HepG2 (cell line): ENCODE measurements around the gene FN1. TPM values are rescaled to one million over a fixed set of nuclear protein-coding genes. Genes with fewer than 3 reads are reported as not detected.
A peak's percentile ranks its signal among the peaks of the same experiment; 100 is the strongest.

ENCODE experiments used
- GATAD2A ChIP-seq: IDR thresholded peaks from 2 replicates; pipeline ENCODE4 v1.6.1; 2016
- KLF9 ChIP-seq: IDR thresholded peaks from 2 replicates; pipeline ENCODE4 v1.6.1; 2016; ENCODE audit warnings: low read depth
- MTF2 ChIP-seq: sonication (generic); formaldehyde crosslinking; IDR thresholded peaks from 2 replicates; pipeline ENCODE4 v1.5.0; 2020; ENCODE audit warnings: missing genetic modification reagents, borderline replicate concordance
- MXI1 ChIP-seq: IDR thresholded peaks from 3 replicates; pipeline ENCODE4 v1.6.1; 2012; ENCODE audit warnings: low read depth, low read length, inconsistent platforms, borderline replicate concordance
- ONECUT2 ChIP-seq: sonication (generic); formaldehyde crosslinking; IDR thresholded peaks from 2 replicates; pipeline ENCODE4 v1.4.0; 2020; ENCODE audit warnings: missing genetic modification reagents
- SIN3A ChIP-seq: IDR thresholded peaks from 2 replicates; pipeline ENCODE4 v1.6.1; 2011; ENCODE audit warnings: low read depth, mild to moderate bottlenecking, control low read depth, low read length, borderline replicate concordance
- SMAD3 ChIP-seq: sonication (generic); formaldehyde crosslinking; IDR thresholded peaks from 2 replicates; pipeline ENCODE4 v1.4.0; 2020; ENCODE audit warnings: missing genetic modification reagents
- YEATS2 ChIP-seq: sonication (generic); formaldehyde crosslinking; IDR thresholded peaks from 2 replicates; pipeline ENCODE4 v1.4.0; 2020; ENCODE audit warnings: missing genetic modification reagents, borderline replicate concordance
- ZNF101 ChIP-seq: sonication (generic); formaldehyde crosslinking; IDR thresholded peaks from 2 replicates; pipeline ENCODE4 v1.4.0; 2020; ENCODE audit warnings: mild to moderate bottlenecking, low read depth, missing genetic modification reagents, borderline replicate concordance
- ZNF138 ChIP-seq: sonication (generic); formaldehyde crosslinking; IDR thresholded peaks from 2 replicates; pipeline ENCODE4 v1.5.0; 2020; ENCODE audit warnings: mild to moderate bottlenecking, low read depth, missing genetic modification reagents
- ZNF292 ChIP-seq: sonication (generic); formaldehyde crosslinking; IDR thresholded peaks from 2 replicates; pipeline ENCODE4 v1.8.1; 2022; ENCODE audit warnings: mild to moderate bottlenecking, low read depth, missing genetic modification reagents, borderline replicate concordance
- ZNF564 ChIP-seq: sonication (generic); formaldehyde crosslinking; IDR thresholded peaks from 2 replicates; pipeline ENCODE4 v1.8.1; 2023; ENCODE audit warnings: mild to moderate bottlenecking, missing genetic modification reagents
- ZNF672 ChIP-seq: sonication (generic); formaldehyde crosslinking; IDR thresholded peaks from 2 replicates; pipeline ENCODE4 v1.8.1; 2022; ENCODE audit warnings: missing genetic modification reagents
- ZNF891 ChIP-seq: sonication (generic); formaldehyde crosslinking; IDR thresholded peaks from 2 replicates; pipeline ENCODE4 v1.5.0; 2020; ENCODE audit warnings: mild to moderate bottlenecking, missing genetic modification reagents
- ZSCAN25 ChIP-seq: sonication (generic); formaldehyde crosslinking; IDR thresholded peaks from 2 replicates; pipeline ENCODE4 v1.8.0; 2022; ENCODE audit warnings: mild to moderate bottlenecking, missing genetic modification reagents
- polyA plus RNA-seq, 8 experiments: library from polyadenylated mRNA; depleted of rRNA in 3 of 8; stranded (reverse) in 7 of 8; unstranded in 1 of 8; fragments of >200 nt; fragmentation: Illumina TruSeq in 4 of 8; extraction: Trizol in 4 of 8; gene quantifications; 2 replicates each; pipeline versions ENCODE4 v1.2.1 to v1.2.3, GENCODE V29; 2011 to 2016; ENCODE audit warnings: low read depth in 4 of 8, missing spikeins in 1 of 8, mixed read lengths in 1 of 8; ENCODE audit not compliant: insufficient read depth in 1 of 8
- total RNA-seq, 5 experiments: library from RNA; depleted of rRNA; stranded (reverse); fragments of >200 nt; fragmentation: Illumina TruSeq; extraction: Trizol; gene quantifications; 2 replicates each; pipeline ENCODE4 v1.2.3, GENCODE V29; 2016; ENCODE audit warnings: low read depth in 1 of 5
- TF ChIP-seq, protein P1 (sequence below): sonication (generic); formaldehyde crosslinking; conservative IDR thresholded peaks from 2 replicates; pipeline ENCODE4 v1.8.1; 2023; ENCODE audit warnings: missing genetic modification reagents
- TF ChIP-seq, protein P2 (sequence below): sonication (generic); formaldehyde crosslinking; IDR thresholded peaks from 2 replicates; pipeline ENCODE4 v1.5.0; 2020; ENCODE audit warnings: mild to moderate bottlenecking, missing genetic modification reagents
- TF ChIP-seq, protein P3 (sequence below): sonication (generic); formaldehyde crosslinking; IDR thresholded peaks from 2 replicates; pipeline ENCODE4 v1.4.0; 2020; ENCODE audit warnings: missing genetic modification reagents
- TF ChIP-seq, protein P4 (sequence below): sonication (generic); formaldehyde crosslinking; IDR thresholded peaks from 2 replicates; pipeline ENCODE4 v1.4.0; 2020; ENCODE audit warnings: missing genetic modification reagents
- TF ChIP-seq, protein P5 (sequence below): sonication (generic); formaldehyde crosslinking; conservative IDR thresholded peaks from 2 replicates; pipeline ENCODE4 v1.4.0; 2020; ENCODE audit warnings: missing genetic modification reagents

FN1 gene
- total and polyA plus RNA-seq, 2 of the 13 experiments (the other 11 are each of a cell fraction or from before 2014, with no cell fraction given): 1,847 to 6,471 TPM

DNA sequence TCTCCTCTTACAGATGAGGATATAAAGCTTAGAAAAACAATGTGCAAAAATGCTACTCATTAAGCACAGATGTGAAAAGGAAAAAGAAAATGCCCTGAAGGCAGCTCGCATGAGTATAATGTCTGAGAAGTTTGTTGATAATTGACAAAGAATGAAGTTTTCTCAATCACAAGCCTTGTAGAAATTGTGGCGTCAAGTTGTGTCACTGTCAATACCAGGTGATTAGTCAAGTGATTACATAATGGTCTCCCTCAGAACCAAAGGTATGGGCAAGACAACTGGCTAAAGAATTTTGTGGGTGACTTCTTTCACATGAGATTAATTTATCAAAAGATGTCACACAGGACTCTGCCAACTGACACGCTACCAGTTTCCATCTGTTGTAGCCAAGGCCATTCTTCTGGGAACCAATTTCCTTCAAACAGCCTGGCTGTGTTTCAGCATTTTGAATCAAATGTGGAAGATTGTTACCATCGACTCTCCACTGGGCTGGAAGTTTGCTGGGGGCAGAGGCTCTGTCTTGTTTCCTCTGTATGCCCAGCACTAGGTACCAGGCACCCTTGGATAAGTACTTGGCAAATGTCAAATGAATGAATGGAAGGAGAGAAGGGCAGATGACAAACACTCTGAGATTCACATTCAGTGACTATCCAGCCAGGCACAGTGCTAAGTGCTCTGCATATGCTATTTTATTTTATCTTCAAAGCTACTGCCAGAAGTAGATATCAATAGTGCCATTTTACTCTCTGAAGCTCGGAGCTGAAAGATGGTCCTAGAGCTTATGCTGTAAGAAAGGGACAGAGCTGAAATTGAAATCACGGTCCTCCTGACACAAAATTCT, 5.9 kb upstream of the FN1 start (continued):
- TF ChIP-seq ZNF891 (CRISPR knock-in tag) (no peak), ZNF292 (CRISPR knock-in tag) (0 out of 2 replicates have a peak, but pooled peaks have one; percentile 10), SIN3A (no peak), MTF2 (CRISPR knock-in tag) (no peak), ZNF138 (CRISPR knock-in tag) (no peak), ZNF101 (CRISPR knock-in tag) (no peak), ZNF672 (CRISPR knock-in tag) (no peak), SMAD3 (no peak), ZNF564 (CRISPR knock-in tag) (no peak), ZSCAN25 (CRISPR knock-in tag) (no peak), ONECUT2 (CRISPR knock-in tag) (no peak), YEATS2 (no peak), MXI1 (no peak), KLF9 (CRISPR knock-in tag) (no peak), GATAD2A (CRISPR knock-in tag) (no peak)
- TF ChIP-seq, protein P1, sequence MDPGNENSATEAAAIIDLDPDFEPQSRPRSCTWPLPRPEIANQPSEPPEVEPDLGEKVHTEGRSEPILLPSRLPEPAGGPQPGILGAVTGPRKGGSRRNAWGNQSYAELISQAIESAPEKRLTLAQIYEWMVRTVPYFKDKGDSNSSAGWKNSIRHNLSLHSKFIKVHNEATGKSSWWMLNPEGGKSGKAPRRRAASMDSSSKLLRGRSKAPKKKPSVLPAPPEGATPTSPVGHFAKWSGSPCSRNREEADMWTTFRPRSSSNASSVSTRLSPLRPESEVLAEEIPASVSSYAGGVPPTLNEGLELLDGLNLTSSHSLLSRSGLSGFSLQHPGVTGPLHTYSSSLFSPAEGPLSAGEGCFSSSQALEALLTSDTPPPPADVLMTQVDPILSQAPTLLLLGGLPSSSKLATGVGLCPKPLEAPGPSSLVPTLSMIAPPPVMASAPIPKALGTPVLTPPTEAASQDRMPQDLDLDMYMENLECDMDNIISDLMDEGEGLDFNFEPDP (CRISPR knock-in tag): no peak
- TF ChIP-seq, protein P2, sequence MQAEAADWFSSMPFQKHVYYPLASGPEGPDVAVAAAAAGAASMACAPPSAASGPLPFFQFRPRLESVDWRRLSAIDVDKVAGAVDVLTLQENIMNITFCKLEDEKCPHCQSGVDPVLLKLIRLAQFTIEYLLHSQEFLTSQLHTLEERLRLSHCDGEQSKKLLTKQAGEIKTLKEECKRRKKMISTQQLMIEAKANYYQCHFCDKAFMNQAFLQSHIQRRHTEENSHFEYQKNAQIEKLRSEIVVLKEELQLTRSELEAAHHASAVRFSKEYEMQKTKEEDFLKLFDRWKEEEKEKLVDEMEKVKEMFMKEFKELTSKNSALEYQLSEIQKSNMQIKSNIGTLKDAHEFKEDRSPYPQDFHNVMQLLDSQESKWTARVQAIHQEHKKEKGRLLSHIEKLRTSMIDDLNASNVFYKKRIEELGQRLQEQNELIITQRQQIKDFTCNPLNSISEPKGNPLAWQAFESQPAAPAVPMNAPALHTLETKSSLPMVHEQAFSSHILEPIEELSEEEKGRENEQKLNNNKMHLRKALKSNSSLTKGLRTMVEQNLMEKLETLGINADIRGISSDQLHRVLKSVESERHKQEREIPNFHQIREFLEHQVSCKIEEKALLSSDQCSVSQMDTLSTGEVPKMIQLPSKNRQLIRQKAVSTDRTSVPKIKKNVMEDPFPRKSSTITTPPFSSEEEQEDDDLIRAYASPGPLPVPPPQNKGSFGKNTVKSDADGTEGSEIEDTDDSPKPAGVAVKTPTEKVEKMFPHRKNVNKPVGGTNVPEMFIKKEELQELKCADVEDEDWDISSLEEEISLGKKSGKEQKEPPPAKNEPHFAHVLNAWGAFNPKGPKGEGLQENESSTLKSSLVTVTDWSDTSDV (CRISPR knock-in tag): no peak
- TF ChIP-seq, protein P3, sequence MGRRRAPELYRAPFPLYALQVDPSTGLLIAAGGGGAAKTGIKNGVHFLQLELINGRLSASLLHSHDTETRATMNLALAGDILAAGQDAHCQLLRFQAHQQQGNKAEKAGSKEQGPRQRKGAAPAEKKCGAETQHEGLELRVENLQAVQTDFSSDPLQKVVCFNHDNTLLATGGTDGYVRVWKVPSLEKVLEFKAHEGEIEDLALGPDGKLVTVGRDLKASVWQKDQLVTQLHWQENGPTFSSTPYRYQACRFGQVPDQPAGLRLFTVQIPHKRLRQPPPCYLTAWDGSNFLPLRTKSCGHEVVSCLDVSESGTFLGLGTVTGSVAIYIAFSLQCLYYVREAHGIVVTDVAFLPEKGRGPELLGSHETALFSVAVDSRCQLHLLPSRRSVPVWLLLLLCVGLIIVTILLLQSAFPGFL (CRISPR knock-in tag): no peak
- TF ChIP-seq, protein P4, sequence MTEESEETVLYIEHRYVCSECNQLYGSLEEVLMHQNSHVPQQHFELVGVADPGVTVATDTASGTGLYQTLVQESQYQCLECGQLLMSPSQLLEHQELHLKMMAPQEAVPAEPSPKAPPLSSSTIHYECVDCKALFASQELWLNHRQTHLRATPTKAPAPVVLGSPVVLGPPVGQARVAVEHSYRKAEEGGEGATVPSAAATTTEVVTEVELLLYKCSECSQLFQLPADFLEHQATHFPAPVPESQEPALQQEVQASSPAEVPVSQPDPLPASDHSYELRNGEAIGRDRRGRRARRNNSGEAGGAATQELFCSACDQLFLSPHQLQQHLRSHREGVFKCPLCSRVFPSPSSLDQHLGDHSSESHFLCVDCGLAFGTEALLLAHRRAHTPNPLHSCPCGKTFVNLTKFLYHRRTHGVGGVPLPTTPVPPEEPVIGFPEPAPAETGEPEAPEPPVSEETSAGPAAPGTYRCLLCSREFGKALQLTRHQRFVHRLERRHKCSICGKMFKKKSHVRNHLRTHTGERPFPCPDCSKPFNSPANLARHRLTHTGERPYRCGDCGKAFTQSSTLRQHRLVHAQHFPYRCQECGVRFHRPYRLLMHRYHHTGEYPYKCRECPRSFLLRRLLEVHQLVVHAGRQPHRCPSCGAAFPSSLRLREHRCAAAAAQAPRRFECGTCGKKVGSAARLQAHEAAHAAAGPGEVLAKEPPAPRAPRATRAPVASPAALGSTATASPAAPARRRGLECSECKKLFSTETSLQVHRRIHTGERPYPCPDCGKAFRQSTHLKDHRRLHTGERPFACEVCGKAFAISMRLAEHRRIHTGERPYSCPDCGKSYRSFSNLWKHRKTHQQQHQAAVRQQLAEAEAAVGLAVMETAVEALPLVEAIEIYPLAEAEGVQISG (CRISPR knock-in tag): no peak
- TF ChIP-seq, protein P5, sequence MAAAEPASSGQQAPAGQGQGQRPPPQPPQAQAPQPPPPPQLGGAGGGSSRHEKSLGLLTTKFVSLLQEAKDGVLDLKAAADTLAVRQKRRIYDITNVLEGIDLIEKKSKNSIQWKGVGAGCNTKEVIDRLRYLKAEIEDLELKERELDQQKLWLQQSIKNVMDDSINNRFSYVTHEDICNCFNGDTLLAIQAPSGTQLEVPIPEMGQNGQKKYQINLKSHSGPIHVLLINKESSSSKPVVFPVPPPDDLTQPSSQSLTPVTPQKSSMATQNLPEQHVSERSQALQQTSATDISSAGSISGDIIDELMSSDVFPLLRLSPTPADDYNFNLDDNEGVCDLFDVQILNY: no peak
